DMS153 (cell line): ENCODE measurements around the gene OLFML2A.
A peak's percentile ranks its signal among the peaks of the same experiment; 100 is the strongest.

Source experiments
- DNase-seq: peaks from one replicate; lab custom pipeline; 2025; lab: John Stamatoyannopoulos, UW

OLFML2A gene

DNA sequence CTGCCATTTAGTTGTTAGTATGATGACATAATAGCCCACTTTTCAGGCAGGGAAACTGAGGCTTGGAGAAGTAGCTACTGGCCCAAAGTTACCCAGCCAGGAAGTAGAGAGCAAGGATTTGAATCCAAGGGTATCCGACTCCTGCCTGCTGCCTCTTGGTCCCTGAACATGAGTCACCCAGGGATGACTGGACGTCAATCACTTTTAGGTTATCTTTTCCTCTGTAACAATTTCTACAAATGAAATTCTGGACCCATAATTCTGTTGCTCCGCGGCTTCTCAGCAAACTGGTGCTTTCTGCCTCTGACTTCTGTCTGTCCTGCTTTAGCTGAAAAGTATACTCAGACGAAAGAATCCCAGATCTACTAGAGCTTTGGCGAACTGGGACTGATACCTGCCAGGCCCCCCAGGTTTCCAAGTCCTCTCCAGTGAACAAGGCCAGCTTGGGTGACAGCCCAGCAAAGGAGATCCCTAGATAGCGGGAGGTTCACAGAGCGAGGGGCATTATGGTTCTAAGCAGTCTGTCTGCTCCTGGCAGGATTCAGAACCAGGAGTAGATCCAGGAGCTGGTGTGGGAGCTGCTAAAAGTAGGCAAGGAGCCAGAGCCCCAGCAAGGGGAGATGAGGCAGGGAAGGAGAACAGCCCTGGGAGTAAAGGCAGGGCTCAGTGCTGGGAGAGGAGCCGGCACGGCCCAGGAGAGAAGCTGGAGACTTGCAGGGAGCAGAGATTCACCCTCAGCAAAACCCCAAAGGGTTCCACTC lies 20.6 kb downstream of the OLFML2A start:
- no peak for DNase-seq

- no peak for DNase-seq
These were observed 22.5 kb downstream of the OLFML2A start for GRCh38 chr9:124799274-124800006.

GRCh38 chr9:124800306-124801259 lies 23.6 kb downstream of the OLFML2A start:
- no peak for DNase-seq

DNA sequence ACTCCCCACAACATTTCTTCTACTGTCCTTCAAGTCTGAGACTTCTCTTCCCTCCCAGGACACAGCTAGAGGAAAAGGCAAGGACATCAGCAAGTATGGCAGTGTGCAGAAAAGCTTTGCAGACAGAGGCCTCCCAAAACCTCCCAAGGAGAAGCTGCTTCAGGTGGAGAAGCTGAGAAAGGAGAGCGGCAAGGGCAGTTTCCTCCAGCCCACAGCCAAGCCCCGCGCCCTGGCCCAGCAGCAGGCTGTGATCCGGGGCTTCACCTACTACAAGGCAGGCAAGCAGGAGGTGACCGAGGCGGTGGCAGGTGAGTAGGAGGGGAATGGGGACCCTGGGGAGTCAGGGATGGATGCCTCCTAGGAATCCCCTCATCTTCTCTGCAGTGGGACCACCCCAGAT lies 24.4 kb downstream of the OLFML2A start:
- DNase-seq = no peak

DNA sequence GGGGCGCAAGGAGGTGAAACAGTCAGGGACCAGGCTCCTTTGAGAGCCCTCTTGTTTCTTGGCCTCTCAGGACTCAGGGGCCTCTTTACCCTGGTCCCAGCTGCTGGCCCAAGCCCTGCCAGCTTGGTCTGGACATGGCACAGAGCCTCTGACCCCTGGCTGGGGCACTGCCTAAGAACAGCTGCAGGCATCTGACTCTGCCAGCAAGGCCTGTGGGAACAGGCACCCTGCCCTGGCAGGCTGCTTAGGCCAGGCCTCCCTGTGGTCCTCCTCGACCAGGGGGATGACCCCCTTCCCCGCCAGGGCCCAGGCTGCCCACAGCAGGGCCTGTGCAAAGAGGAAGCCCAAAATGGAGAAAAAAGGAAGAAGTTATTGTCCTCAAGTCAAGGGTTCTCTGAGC lies 25.5 kb downstream of the OLFML2A start:
- DNase-seq = no peak

- DNase-seq = no peak
These were observed 27.0 kb downstream of the OLFML2A start for GRCh38 chr9:124803911-124804310.

DNA sequence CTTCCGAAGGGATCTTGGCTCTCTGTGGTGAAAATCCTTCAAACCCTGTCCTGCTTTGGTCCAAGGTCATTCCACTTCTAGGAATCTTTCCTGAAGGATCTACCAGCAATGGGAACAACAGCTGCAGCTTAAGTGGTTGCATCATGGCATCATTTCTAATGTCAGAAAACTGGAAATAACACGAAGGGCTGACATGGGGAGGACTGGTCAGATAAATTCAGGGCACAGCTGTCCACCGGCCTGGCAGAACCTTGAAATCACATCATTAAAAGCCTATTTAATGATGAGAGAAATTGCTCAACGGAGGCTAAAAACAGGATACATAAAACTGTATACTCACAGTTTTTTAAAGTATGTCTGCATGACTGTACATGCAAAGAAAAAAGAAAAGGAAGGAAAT lies 28.3 kb downstream of the OLFML2A start:
- no peak for DNase-seq

DNA sequence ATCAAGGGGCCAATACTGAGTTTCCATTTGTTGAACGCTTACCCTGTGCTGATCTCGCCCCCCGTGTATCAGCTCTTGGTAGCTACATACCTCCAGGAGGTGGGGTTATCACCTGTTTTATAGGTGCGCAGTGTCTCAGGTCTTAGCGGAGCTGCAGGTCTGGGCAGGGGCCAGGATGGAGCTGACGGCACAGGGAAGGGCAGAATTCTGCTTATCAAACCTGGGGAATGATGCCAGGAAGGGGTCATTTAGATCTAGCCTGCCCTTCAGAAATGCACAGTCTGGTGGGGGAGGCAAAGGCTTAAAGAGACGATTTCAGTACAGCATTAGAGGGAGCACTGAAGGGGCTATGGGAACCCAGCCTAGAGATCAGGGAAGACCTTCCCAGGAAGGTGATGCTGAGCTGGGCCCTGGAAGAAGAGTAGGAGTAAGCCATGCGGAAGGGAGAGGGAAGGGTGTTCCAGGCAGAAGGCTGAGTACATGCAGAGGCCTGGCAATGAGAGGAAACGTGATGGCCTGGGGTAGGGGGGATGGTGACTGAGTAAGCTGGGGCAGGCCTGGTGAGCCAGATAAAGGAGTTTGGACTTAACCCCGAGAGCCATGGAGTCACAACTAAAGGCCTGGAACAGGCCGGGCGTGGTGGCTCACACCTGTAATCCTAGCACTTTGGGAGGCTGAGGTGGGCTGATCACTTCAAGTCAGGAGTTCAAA lies 31.5 kb downstream of the OLFML2A start:
- no peak for DNase-seq

- no peak for DNase-seq
These were observed 32.3 kb downstream of the OLFML2A start for GRCh38 chr9:124809211-124809610.

- DNase-seq = no peak
These were observed 33.0 kb downstream of the OLFML2A start for GRCh38 chr9:124809741-124810500.

DNA sequence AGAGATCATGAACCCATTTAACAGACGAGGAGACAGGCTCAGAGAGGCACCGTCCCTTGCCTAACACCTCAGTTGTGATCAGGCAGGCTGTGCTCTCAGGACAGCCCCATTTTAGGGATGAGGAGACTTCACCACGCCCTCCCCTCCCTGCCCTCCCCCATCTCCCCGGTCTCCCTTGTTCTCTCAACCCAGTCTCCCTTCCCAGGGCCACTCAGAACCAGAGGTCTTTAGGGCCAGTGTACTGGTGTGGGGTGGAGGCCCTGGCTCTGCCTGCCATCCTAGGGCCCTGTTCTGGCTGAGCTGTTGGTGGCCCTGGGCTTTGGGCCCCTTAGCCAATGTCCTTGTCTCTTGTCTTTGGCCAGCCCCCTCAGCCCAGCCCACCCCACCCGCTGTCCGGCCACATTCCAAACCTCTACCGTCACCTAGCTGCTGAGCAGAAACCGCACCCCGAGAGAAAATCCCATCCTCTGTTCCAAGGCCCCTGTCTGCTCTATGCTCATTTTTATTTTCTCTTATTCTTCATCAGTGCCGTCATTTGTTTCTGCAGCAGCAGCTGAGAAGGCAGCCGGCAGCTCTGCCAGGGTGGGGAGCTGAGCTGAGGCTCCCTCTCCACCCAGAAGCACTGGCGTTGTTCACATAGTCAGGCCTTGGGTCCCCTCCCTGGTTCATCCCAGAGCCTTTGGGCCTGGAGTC lies 33.9 kb downstream of the OLFML2A start:
- DNase-seq = no peak

- no peak for DNase-seq
These were observed 35.5 kb downstream of the OLFML2A start for GRCh38 chr9:124812441-124812876.

DNA sequence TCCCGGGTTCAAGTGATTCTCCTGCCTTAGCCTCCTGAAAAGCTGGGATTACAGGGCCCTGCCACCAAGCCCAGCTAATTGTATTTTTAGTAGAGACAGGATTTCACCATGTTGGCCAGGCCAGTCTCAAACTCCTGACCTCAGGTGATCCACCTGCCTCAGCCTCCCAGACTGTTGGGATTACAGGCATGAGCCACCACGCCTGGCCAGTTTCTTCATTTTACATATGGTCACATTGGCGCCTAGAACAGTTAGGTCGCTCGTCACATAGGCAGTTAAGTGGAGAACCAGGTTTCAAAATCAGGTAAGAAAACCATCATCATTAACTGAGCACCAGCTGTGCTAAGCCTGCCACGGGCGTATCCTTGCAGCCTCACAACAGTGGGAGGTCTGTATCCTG lies 36.1 kb downstream of the OLFML2A start:
- DNase-seq = no peak

DNA sequence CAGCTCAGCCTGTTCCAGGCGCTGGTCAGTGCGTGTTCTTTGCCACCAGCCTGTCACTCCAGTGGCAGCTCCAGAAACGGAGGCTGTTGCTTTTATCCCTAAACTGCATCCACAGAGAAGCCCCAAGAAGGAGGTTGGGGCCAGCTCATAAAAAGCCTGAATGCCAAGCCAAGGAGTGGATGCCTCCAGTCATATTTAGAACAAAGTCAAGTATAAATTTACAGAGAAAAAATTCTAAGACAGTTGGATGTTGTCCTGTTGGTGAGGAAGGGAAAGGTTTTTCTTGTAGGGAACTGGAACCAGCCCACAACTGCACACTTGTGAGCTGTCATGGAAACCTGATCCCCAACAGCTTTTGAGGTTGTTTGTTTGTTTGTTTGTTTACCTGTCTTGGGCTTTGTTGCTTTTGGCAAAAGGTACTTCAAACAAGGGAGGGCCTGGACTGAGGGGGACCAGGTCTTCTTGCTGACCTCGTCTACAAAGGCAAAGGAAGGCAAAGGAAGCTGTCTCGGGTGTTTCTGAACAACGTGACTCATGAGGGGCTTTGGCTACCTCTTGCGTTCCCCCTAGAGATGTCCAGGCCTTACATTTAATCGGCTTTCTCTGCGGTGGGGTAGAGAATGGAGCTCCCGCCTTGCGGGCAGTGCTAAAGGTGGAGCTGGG lies 36.7 kb downstream of the OLFML2A start:
- DNase-seq = no peak

- DNase-seq = no peak
These were observed 37.2 kb downstream of the OLFML2A start for GRCh38 chr9:124814164-124814535.

GRCh38 chr9:124815601-124816000 lies 38.7 kb downstream of the OLFML2A start:
- DNase-seq = no peak

GRCh38 chr9:124818431-124819281 lies 41.7 kb downstream of the OLFML2A start:
- peak; percentile 14 for DNase-seq

DNA sequence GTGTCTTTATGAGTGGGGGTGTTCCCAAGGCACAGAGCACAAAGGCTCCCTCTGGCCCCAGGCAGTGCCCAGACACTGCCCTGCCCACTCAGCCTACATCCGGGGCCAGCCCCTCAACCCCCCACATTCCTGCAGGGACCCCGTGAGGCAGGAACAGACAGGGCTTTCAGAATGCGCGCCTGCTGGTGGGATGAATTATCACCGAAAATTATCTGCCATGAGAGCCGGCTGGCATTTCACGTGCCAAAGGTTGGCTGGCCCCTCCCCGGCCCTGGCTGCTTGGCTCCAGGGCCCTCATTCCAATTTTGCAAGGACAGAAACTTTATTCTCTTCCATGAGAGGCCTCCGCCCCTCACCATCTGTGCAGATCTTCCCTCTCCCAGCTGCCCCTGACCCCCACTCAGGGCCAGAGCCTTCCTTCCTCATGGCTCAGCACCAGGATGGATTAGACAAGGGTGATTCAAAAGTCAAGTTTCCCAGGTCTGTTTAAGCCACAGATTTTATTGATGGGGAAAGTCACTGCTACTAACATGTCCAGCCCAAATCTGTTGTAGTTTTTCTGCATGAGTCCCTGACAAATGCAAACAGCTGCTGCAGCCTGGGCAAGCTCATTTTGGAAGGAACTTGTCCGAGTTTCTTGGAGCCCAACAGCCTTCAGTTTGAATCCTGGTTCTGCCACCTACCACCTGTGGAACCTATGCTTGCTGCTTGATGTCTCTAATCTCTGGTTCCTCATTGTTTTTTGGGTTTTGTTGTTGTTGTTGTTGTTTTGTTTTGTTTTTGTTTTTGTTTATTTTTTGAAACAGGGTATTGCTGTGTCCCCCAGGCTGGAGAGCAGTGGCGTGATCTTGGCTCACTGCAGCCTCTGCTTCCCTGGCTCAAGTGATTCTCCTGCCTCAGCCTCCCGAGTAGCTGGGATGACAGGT lies 44.0 kb downstream of the OLFML2A start:
- no peak for DNase-seq
